MM.1S (cell line): ENCODE data around the gene NBDY.

Source experiments
- CTCF ChIP-seq: fragments of 300-600 bp; sonication (generic); IDR thresholded peaks from 2 replicates; pipeline ENCODE4 v1.5.1; 2016; ENCODE audit warnings: antibody characterized with exemption, low read length, mixed read lengths
- EZH2 ChIP-seq: fragments of 300-600 bp; sonication (generic); optimal IDR thresholded peaks from 2 replicates; pipeline ENCODE3; 2017; ENCODE audit warnings: low read depth, mild to moderate bottlenecking, antibody characterized with exemption, low read length, mixed read lengths

- TF ChIP-seq CTCF (no peak), EZH2 (no peak)
These were observed 53.3 kb downstream of the NBDY start for GRCh38 chrX:56782352-56782751.
